GM21526 (cell line): ENCODE data around the gene NANOS1.

Experiments used
- ATAC-seq: cut with Tn5 transposase; IDR thresholded peaks from one replicate; pipeline ENCODE4 v1.9.1; 2021; ENCODE audit warnings: moderate library complexity; ENCODE audit not compliant: unreplicated experiment, low FRiP score

The NANOS1 gene, protein sequence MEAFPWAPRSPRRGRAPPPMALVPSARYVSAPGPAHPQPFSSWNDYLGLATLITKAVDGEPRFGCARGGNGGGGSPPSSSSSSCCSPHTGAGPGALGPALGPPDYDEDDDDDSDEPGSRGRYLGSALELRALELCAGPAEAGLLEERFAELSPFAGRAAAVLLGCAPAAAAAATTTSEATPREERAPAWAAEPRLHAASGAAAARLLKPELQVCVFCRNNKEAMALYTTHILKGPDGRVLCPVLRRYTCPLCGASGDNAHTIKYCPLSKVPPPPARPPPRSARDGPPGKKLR

DNA sequence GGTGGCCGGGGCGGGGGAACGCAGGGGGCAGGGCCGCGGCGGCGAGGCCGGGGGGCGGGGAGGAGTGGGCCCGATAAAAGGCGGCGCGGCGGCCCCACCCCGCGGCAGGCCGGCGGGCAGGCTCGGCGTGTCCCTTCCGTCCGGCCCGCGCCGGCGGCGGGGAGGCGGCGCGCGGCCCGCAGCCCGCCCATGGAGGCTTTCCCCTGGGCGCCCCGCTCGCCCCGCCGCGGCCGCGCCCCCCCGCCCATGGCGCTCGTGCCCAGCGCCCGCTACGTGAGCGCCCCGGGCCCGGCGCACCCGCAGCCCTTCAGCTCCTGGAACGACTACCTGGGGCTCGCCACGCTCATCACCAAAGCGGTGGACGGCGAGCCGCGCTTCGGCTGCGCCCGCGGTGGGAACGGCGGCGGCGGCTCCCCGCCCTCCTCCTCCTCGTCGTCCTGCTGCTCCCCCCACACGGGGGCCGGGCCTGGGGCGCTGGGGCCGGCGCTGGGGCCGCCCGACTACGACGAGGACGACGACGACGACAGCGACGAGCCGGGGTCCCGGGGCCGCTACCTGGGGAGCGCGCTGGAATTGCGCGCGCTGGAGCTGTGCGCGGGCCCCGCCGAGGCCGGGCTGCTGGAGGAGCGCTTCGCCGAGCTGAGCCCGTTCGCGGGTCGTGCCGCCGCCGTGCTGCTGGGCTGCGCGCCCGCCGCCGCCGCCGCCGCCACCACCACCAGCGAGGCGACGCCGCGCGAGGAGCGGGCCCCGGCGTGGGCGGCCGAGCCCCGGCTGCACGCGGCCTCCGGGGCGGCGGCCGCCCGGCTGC lies at the start of gene NANOS1:
TSS of gene NANOS1 (plus strand) at position 102 of the 808 bp plus-strand sequence. CDS start at position 190, 88 bp downstream.
- peak; percentile 23 for ATAC-seq

GRCh38 chr10:118980135-118980865 lies 49.2 kb upstream of the NANOS1 start:
- no peak for ATAC-seq

- no peak for ATAC-seq
Observed at GRCh38 chr10:118980870-118981269, 48.6 kb upstream of the NANOS1 start.

- ATAC-seq: no peak
Observed at GRCh38 chr10:118981946-118982345, 47.6 kb upstream of the NANOS1 start.

DNA sequence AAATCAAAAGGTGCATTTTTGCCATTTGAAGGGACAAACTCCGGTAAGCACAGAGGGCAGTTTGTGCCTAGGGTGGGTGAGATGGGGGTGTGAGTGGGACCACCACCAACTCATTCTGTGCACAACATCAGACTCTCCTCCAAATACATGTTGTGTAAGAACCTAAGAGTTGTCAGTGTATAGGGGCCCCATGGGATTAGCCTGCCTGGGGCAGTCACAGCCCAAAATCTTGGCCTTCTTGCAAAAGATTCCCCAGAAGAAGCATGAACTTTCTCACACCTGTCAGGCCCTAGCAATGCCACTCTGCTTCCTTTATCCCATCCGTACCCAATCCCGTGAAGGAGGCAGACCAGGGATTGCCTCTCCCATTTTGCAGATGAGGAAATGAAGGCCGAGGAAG lies 47.1 kb upstream of the NANOS1 start:
- no peak for ATAC-seq

GRCh38 chr10:118983263-118983662 lies 46.3 kb upstream of the NANOS1 start:
- no peak for ATAC-seq

DNA sequence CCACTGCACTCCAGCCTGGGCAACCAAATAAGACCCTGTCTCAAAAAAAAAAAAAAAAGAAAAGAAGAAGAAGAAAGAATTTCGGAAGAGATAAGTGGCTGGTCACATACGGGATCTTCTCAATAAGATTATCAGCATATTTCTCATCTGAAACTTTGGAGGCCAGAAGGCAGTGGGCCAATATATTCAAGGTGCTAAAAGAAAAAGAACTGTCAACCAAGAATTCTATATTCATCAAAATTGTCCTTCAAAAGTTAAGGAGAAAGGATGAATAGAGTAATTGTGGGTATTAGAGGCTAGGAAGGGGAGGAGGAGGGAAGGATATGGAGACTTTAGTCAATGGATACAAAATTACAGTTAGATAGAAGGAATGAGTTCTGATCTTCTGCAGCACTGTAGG lies 43.9 kb upstream of the NANOS1 start:
- ATAC-seq: no peak

DNA sequence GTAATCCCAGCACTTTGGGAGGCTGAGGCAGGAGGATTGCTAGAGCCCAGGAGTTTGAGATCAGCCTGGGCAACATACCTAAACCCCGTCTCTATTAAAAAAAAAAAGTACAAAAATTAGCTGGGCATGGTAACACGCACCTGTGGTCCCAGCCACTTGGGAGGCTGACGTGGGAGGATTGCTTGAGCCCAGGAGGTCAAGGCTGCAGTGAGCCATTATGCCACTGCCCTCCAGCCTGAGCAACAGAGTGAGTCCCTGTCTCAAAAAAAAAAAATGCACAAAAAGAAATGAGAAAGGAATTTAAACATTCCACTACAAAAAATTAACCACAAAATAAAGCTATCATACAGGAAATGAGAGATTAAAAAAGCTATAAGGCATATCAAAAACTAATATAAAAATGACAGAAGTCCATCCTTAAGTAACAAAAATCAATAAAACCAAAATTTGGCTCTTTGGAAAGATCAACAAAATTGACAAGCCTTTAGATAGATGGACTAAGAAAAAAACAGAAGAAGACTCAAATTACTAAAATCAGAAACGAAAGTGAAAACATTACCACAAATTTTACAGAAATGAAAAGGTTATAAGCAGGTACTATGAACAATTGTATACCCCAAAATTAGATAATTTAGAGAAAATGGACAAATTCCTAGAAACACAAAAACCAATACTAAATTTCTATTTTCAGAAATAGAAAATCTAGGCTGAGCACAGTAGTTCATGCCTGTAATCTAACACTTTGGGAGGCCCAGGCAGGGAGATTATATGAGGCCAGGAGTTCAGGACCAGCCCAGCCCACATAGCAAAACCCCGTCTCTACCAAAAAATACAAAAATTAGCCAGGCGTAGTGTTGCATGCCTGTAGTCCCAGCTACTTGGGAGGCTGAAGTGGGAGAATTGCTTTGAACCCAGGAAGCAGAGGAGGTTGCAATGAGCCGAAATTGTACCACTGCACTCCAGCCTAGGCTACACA lies 42.4 kb upstream of the NANOS1 start:
- peak; percentile 88 for ATAC-seq

GRCh38 chr10:118990326-118990725 lies 39.2 kb upstream of the NANOS1 start:
- no peak for ATAC-seq

DNA sequence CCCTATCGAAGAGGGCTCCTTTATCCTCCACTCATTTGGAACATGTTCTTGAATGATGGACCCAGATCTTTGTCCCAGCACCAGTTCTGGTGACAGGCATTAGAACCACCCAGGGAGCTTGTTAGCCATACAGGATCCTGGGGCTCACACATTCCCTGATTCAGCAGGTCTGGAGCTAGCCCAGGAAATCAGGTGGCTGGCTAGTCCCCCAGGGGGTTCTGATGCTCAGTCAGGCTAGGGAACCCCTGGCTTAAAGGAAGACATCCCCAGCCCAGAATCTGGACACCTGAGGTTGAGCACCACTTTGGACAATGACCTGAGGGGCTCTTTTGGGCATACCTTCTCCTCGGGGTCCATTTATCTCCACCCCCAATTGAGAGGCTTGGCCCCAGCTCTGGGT lies 37.0 kb upstream of the NANOS1 start:
- no peak for ATAC-seq

DNA sequence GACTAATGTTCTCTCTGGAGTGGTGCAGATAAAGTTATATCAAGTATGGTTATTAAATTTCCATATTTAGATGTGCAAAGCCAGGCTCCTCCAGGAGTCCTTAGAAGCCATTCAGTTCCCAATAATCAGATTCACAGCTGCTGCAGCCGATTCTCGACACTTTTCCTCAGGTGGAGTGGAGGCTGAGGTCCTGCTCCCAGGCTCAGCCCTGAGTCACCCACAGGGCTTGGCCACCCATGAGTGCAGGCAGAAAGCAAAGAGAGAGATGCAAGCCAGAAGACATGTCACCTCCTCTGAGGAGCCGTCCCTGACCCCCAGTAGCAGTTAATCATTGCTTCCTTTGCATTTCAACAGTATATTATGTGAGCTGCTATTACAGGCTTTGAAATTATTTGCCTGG lies 36.3 kb upstream of the NANOS1 start:
- ATAC-seq: no peak

- no peak for ATAC-seq
Observed at GRCh38 chr10:118994321-118994720, 35.2 kb upstream of the NANOS1 start.

- ATAC-seq: no peak
Observed at GRCh38 chr10:118995739-118996138, 33.8 kb upstream of the NANOS1 start.

GRCh38 chr10:118997379-118997778 lies 32.1 kb upstream of the NANOS1 start:
- no peak for ATAC-seq

DNA sequence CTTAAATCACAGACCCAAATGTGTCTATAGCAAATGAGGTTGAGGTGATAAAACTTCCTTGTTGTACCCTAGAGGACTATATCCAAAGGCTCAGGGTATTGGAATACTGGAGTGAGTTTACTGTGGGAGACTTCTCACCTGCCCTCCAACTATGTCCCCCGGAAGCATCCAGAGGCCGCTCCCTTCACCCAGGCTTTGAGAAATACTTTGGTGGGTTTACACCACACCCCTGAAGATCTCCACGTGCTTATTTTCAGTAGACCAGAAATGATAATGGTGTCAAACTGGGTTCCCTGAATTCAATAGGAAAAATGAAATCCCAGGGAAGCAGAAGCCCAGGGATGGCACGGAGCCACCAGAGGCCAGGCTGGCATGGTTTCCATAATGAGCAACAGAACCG lies 31.3 kb upstream of the NANOS1 start:
- no peak for ATAC-seq

- no peak for ATAC-seq
Observed at GRCh38 chr10:119001717-119002500, 27.6 kb upstream of the NANOS1 start.

DNA sequence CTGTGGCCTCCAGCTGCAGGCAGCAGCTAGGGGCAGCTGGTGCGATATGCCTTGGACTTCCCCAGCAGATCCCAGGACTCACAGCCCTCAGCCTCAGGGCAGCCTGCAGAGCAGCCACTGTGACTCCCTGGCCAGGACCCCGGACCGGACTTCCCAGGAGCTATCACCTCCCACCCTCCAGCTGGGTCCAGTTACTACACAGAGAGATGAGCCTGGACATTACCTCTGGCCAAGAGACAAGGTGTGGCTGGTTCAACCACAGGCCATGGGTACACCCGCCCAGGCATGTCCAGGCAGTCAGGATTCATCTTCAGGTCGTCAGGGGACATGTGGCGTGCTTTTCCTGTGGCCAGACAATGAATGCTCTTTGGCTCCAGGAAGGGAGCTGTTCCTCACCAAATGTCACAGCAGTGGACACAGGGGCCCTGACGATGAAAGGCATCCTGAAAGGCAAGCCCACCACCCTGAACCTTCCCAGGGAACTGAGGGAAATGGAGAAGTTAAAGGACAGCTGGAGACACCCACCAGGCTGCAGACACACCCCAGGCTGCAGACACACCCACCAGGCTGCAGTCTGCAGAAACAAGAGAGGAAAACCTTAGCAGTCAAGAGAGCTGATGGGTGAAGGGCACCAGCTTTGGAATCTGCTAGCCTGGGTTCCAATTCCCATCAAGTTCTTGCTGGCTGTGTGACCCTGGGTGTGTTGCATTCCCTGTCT lies 25.8 kb upstream of the NANOS1 start:
- ATAC-seq: no peak

DNA sequence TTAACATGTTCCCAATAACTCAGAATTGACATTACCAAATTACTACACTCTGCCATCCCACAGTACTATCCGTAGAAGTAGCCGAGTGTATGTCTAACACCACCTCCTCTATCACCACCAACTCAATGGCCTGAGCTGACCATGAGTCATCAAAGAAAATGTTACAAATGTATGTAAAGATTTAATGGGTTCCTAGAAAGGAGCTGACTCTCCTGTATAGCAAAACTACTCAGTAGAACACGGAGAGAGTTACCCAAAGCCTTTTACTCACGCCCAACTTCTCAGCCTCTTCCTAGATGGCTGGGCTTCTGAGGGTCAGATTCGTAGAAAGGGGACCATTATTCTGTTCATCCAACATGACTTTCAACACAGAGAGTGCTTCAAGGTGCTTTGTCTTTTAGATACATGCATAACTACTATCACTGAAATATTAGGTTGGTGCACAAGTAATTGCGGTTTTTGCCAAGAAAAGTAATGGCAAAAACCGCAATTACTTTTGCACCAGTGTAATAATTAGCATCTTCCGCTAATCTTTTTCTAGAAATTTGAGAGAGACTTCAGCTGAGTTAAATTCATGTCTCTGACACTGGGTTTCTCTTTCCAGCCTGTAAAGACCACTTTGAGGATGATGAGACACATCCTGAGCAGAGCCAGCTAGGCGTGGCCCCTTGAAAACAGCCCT lies 24.0 kb upstream of the NANOS1 start:
- ATAC-seq: no peak
